C4-2B (cell line): ENCODE measurements around the gene SFN.

ENCODE experiments used
- ZFX ChIP-seq: fragments of 450-650 bp; IDR thresholded peaks from 2 replicates; pipeline ENCODE4 v1.6.1; 2017
- TF ChIP-seq, protein P1 (sequence below): fragments of 450-650 bp; conservative IDR thresholded peaks from 2 replicates; pipeline ENCODE4 v1.5.1; 2017; ENCODE audit warnings: mild to moderate bottlenecking

DNA sequence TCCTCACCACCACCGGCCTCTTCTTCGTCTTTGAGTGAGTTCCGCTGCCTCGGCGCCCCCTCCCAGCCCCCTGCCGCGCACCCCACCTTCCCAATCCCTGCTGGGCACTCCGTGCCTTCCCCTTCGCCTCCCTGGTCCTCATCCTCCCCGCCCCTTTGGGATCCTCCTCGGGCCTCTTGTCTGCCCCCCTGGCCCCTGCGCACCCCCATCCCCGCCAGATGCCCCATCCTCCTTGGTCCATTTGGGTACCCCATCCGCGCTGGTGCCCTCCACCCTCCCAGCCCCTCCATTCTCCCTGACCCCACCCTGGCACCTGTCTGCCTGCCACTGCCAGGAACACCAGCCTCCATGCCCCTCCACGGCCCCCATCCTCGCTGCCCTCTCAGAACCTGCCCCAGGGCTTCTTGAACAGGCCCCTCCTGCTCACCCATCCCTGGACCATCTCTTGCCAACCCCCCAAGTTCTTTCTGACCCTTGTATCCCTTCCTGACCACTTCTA is 35.8 kb upstream of the SFN start:
- TF ChIP-seq, protein P1, sequence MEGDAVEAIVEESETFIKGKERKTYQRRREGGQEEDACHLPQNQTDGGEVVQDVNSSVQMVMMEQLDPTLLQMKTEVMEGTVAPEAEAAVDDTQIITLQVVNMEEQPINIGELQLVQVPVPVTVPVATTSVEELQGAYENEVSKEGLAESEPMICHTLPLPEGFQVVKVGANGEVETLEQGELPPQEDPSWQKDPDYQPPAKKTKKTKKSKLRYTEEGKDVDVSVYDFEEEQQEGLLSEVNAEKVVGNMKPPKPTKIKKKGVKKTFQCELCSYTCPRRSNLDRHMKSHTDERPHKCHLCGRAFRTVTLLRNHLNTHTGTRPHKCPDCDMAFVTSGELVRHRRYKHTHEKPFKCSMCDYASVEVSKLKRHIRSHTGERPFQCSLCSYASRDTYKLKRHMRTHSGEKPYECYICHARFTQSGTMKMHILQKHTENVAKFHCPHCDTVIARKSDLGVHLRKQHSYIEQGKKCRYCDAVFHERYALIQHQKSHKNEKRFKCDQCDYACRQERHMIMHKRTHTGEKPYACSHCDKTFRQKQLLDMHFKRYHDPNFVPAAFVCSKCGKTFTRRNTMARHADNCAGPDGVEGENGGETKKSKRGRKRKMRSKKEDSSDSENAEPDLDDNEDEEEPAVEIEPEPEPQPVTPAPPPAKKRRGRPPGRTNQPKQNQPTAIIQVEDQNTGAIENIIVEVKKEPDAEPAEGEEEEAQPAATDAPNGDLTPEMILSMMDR: no peak
- 0 out of 2 replicates have a peak, but pooled peaks have one; percentile 5 for TF ChIP-seq ZFX
